SHP77 (cell line): ENCODE results near the gene HMX1.

Source experiments
- DNase-seq, 2 experiments: peaks; one replicate each; lab custom pipeline; 2025; lab: John Stamatoyannopoulos, UW

HMX1 gene

GRCh38 chr4:8856835-8857621 lies 14.6 kb downstream of the HMX1 start:
- DNase-seq = no peak

- no peak for DNase-seq
These were observed 15.8 kb downstream of the HMX1 start for GRCh38 chr4:8855818-8856245.

- no peak for DNase-seq
These were observed 16.7 kb downstream of the HMX1 start for GRCh38 chr4:8854931-8855330.

GRCh38 chr4:8854016-8854415 lies 17.6 kb downstream of the HMX1 start:
- DNase-seq = no peak

GRCh38 chr4:8853249-8853648 lies 18.4 kb downstream of the HMX1 start:
- DNase-seq = no peak

GRCh38 chr4:8852118-8852704 lies 19.4 kb downstream of the HMX1 start:
- DNase-seq = no peak

GRCh38 chr4:8851321-8852117 lies 20.1 kb downstream of the HMX1 start:
- DNase-seq = no peak

- DNase-seq = no peak
These were observed 20.8 kb downstream of the HMX1 start for GRCh38 chr4:8850830-8851188.

GRCh38 chr4:8850074-8850829 lies 21.4 kb downstream of the HMX1 start:
- DNase-seq = no peak

GRCh38 chr4:8849266-8850073 lies 22.2 kb downstream of the HMX1 start:
- DNase-seq = no peak

GRCh38 chr4:8848507-8849265 lies 23.0 kb downstream of the HMX1 start:
- DNase-seq = no peak

- no peak for DNase-seq
These were observed 23.9 kb downstream of the HMX1 start for GRCh38 chr4:8847764-8848163.

- no peak for DNase-seq
These were observed 24.3 kb downstream of the HMX1 start for GRCh38 chr4:8847331-8847730.

- DNase-seq = no peak
These were observed 24.8 kb downstream of the HMX1 start for GRCh38 chr4:8846826-8847225.

GRCh38 chr4:8846046-8846720 lies 25.5 kb downstream of the HMX1 start:
- DNase-seq = no peak

GRCh38 chr4:8844976-8845690 lies 26.5 kb downstream of the HMX1 start:
- DNase-seq = no peak

- DNase-seq = no peak
These were observed 28.0 kb downstream of the HMX1 start for GRCh38 chr4:8843597-8843996.

- DNase-seq = no peak
These were observed 29.0 kb downstream of the HMX1 start for GRCh38 chr4:8842614-8843013.

GRCh38 chr4:8841678-8842268 lies 29.9 kb downstream of the HMX1 start:
- DNase-seq = no peak
